ENCODE results near the gene A3GALT2.

A3GALT2 gene

GRCh38 chr1:33324677-33325575 lies 4.0 kb upstream of the A3GALT2 start:
- Histone ChIP-seq H3K27ac (ENCODE audit: low read length) (no peak overlapping the region), H3K4me1 (ENCODE audit: control insufficient read depth, insufficient read depth, low read length) (no peaks in the 10 kb centered on the region), H3K4me3 (ENCODE audit: low read length) (no peak overlapping the region), H3K36me3 (ENCODE audit: control insufficient read depth, insufficient read depth, low read length) (no peaks in the 10 kb centered on the region; the same call in 1 of the 2 replicates), H3K27me3 (ENCODE audit: control insufficient read depth, insufficient read depth, low read length) (no peaks in the 10 kb centered on the region), H3K9me3 (ENCODE audit: control insufficient read depth, insufficient read depth, low read length) (no peaks in the 10 kb centered on the region)
- DNase-seq (ENCODE audit: low read depth, low spot score): no peak
- no CpG with 5 or more reads among the region's 22 CpGs for WGBS (ENCODE audit: insufficient coverage, insufficient read length)

DNA sequence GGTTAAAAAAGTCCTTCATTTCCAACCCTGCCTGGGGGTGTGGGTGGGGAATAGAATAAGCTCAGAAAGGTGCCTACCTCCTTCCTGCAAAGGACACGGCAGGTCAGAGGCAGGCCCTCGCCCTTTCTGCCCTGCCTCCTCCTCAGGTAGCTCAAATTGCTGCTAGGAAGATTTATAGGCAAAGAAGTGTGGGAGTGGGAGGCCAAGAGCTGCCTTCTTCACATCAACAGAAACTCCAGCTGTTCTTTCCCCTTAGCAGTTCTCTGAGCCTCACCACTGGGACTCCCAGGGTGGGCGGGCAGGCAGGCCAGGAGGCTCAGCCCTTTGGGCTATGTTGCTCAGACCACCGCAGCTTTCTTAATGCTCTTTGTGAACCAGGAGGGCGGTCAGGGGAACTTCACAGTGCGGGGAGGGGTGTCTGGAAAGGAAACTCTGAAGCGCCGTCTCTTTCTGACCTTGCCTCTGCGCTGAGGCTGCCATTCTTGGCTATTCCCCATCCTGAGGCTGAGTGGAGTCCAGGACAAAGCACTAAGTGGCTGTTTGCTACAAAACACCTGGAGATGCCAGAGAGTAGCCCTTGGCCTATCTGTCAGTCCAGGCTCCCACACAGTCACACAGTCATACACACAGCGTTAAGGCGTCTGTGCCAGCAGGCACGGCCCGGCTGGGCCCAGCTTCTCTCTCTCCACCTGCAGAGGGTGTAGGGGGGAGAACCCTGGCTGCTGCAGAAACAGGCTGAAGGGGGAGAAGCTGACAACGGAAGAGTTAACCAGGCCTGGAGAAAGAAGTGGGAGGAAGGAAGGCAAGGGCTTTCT lies 3.0 kb upstream of the A3GALT2 start:
- Histone ChIP-seq H3K9me3 (ENCODE audit: control insufficient read depth, insufficient read depth, low read length) (no peaks in the 10 kb centered on the region), H3K27me3 (ENCODE audit: control insufficient read depth, insufficient read depth, low read length) (no peaks in the 10 kb centered on the region), H3K27ac (ENCODE audit: low read length) (no peak overlapping the region), H3K4me1 (ENCODE audit: control insufficient read depth, insufficient read depth, low read length) (no peaks in the 10 kb centered on the region), H3K4me3 (ENCODE audit: low read length) (no peak overlapping the region), H3K36me3 (ENCODE audit: control insufficient read depth, insufficient read depth, low read length) (no peaks in the 10 kb centered on the region)
- no CpG with 5 or more reads among the region's 14 CpGs for WGBS (ENCODE audit: insufficient coverage, insufficient read length)
- no peak for DNase-seq (ENCODE audit: low read depth, low spot score)

DNA sequence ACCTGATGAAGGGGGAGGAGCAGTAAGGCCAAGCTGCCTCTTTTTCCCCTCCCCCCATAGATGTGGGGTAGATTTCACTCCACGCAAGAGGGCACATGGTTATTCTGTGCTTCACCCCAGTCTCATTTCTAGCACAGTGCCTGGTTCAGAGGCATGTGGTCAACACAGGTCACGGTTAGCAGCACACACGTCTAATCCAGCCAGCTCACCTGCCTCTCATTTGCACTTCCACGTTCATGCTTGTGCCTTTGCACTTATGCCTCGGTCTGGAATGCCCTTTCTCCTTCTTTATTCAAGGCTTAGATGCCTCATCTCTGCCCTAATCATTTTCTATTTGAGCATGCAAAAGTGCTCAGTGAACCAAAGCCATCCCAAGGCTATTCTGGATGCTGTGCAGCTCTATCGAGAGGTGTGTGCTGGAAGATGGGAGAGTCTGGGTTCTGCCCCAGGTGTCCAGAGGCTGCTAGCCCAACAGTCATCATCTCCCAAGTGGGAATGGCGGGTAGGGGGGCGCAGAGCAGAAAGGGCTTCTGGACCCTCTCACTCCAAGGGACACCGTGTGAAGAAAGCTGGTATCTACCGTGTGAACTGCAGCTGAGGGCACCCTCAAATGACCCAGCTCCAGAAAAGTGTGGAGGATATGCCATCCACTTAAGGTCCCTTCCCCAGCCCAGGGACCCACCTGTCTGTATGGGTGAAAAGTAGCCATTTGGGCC lies 2.1 kb upstream of the A3GALT2 start:
- Histone ChIP-seq H3K36me3 (ENCODE audit: control insufficient read depth, insufficient read depth, low read length) (no peaks in the 10 kb centered on the region), H3K4me1 (ENCODE audit: control insufficient read depth, insufficient read depth, low read length) (0 out of 2 replicates have a peak, but pooled peaks cover 1% of the 10 kb centered on the region), H3K9me3 (ENCODE audit: control insufficient read depth, insufficient read depth, low read length) (no peaks in the 10 kb centered on the region), H3K27ac (ENCODE audit: low read length) (no peak overlapping the region), H3K27me3 (ENCODE audit: control insufficient read depth, insufficient read depth, low read length) (no peaks in the 10 kb centered on the region), H3K4me3 (ENCODE audit: low read length) (no peak overlapping the region)
- no peak for DNase-seq (ENCODE audit: low read depth, low spot score)
- no CpG with 5 or more reads among the region's 10 CpGs for WGBS (ENCODE audit: insufficient coverage, insufficient read length)

DNA sequence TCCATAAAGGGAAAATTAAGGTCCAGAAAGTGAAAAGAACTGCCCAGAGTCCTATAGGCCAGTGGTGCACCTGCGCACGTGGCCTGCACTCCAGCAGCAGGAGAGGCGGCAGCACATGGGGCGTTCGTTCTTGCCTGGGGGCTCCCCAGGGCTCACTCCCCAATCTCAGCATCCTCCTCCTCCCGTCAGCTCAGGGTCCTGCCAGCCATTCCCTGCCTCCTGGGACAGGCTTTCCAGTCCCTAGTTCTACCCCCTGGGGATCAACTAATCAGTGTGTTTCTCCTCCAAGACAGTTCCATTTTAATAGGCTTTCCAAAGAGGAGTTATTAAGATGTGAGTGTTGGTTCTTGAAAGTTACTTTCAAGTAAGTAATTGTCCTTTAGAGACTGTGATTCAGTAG lies 1.2 kb upstream of the A3GALT2 start:
- Histone ChIP-seq H3K27ac (ENCODE audit: low read length) (no peak overlapping the region), H3K27me3 (ENCODE audit: control insufficient read depth, insufficient read depth, low read length) (no peaks in the 10 kb centered on the region), H3K4me3 (ENCODE audit: low read length) (no peak overlapping the region), H3K36me3 (ENCODE audit: control insufficient read depth, insufficient read depth, low read length) (no peaks in the 10 kb centered on the region), H3K9me3 (ENCODE audit: control insufficient read depth, insufficient read depth, low read length) (no peaks in the 10 kb centered on the region), H3K4me1 (ENCODE audit: control insufficient read depth, insufficient read depth, low read length) (0 out of 2 replicates have a peak, but pooled peaks cover 1% of the 10 kb centered on the region)
- no peak for DNase-seq (ENCODE audit: low read depth, low spot score)
- no CpG with 5 or more reads among the region's 6 CpGs for WGBS (ENCODE audit: insufficient coverage, insufficient read length)

DNA sequence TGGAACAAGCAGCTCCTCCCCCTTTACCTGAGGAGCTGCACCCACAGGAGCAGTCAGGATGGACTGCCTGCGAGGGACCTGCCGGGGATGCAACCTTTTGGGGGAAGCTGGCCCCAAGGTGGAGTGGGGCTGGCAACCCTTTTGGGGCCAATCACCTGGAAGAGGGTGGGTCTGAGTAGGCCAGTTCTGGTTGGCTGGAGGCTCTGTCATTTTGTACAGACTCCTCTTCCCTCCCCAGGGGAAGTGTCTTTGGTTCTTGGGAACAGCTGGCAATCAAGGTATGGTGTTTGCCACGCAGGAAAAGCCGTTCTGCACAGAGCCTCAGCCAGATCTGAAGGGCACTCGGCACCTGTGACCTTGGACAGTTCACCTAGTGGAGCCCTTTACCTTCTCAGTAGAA lies 280 bp upstream of the A3GALT2 start:
- no peaks in the 10 kb centered on the region for H3K27me3 ChIP-seq (ENCODE audit: control insufficient read depth, insufficient read depth, low read length)
- 0 out of 2 replicates have a peak, but pooled peaks cover 1% of the 10 kb centered on the region for H3K4me1 ChIP-seq (ENCODE audit: control insufficient read depth, insufficient read depth, low read length)
- no peak for DNase-seq (ENCODE audit: low read depth, low spot score)
- WGBS (ENCODE audit: insufficient coverage, insufficient read length): no CpG with 5 or more reads among the region's 5 CpGs
- H3K9me3 ChIP-seq (ENCODE audit: control insufficient read depth, insufficient read depth, low read length): no peaks in the 10 kb centered on the region
- no peak overlapping the region for H3K27ac ChIP-seq (ENCODE audit: low read length)
- H3K36me3 ChIP-seq (ENCODE audit: control insufficient read depth, insufficient read depth, low read length): no peaks in the 10 kb centered on the region
- no peak overlapping the region for H3K4me3 ChIP-seq (ENCODE audit: low read length)

- H3K4me1 ChIP-seq (ENCODE audit: control insufficient read depth, insufficient read depth, low read length): 0 out of 2 replicates have a peak, but pooled peaks cover 1% of the 10 kb centered on the region
- no peak overlapping the region for H3K27ac ChIP-seq (ENCODE audit: low read length)
- H3K27me3 ChIP-seq (ENCODE audit: control insufficient read depth, insufficient read depth, low read length): no peaks in the 10 kb centered on the region
- H3K36me3 ChIP-seq (ENCODE audit: control insufficient read depth, insufficient read depth, low read length): no peaks in the 10 kb centered on the region
- no peak overlapping the region for H3K4me3 ChIP-seq (ENCODE audit: low read length)
- DNase-seq (ENCODE audit: low read depth, low spot score): no peak
- no peaks in the 10 kb centered on the region for H3K9me3 ChIP-seq (ENCODE audit: control insufficient read depth, insufficient read depth, low read length)
- no CpG with 5 or more reads among the region's 12 CpGs for WGBS (ENCODE audit: insufficient coverage, insufficient read length)
These were observed 814 bp downstream of the A3GALT2 start for GRCh38 chr1:33319949-33320618.

- Histone ChIP-seq H3K36me3 (ENCODE audit: control insufficient read depth, insufficient read depth, low read length) (no peaks in the 10 kb centered on the region), H3K27me3 (ENCODE audit: control insufficient read depth, insufficient read depth, low read length) (no peaks in the 10 kb centered on the region), H3K9me3 (ENCODE audit: control insufficient read depth, insufficient read depth, low read length) (no peaks in the 10 kb centered on the region), H3K4me3 (ENCODE audit: low read length) (no peak overlapping the region), H3K27ac (ENCODE audit: low read length) (no peak overlapping the region), H3K4me1 (ENCODE audit: control insufficient read depth, insufficient read depth, low read length) (0 out of 2 replicates have a peak, but pooled peaks cover 1% of the 10 kb centered on the region)
- no CpG with 5 or more reads among the region's 9 CpGs for whole genome bisulfite sequencing (ENCODE audit: insufficient coverage, insufficient read length)
- DNase-seq (ENCODE audit: low read depth, low spot score): no peak
These were observed 1.5 kb downstream of the A3GALT2 start for GRCh38 chr1:33319186-33319948.

GRCh38 chr1:33317946-33318345 lies 3.0 kb downstream of the A3GALT2 start:
- Histone ChIP-seq H3K9me3 (ENCODE audit: control insufficient read depth, insufficient read depth, low read length) (no peaks in the 10 kb centered on the region), H3K27ac (ENCODE audit: low read length) (no peak overlapping the region), H3K4me3 (ENCODE audit: low read length) (no peak overlapping the region), H3K4me1 (ENCODE audit: control insufficient read depth, insufficient read depth, low read length) (0 out of 2 replicates have a peak, but pooled peaks cover 1% of the 10 kb centered on the region), H3K27me3 (ENCODE audit: control insufficient read depth, insufficient read depth, low read length) (no peaks in the 10 kb centered on the region), H3K36me3 (ENCODE audit: control insufficient read depth, insufficient read depth, low read length) (no peaks in the 10 kb centered on the region)
- WGBS (ENCODE audit: insufficient coverage, insufficient read length): no CpG with 5 or more reads among the region's 6 CpGs
- DNase-seq (ENCODE audit: low read depth, low spot score): no peak

GRCh38 chr1:33317354-33317753 lies 3.5 kb downstream of the A3GALT2 start:
- Histone ChIP-seq H3K27ac (ENCODE audit: low read length) (no peak overlapping the region), H3K4me3 (ENCODE audit: low read length) (no peak overlapping the region), H3K4me1 (ENCODE audit: control insufficient read depth, insufficient read depth, low read length) (0 out of 2 replicates have a peak, but pooled peaks cover 1% of the 10 kb centered on the region), H3K9me3 (ENCODE audit: control insufficient read depth, insufficient read depth, low read length) (no peaks in the 10 kb centered on the region), H3K27me3 (ENCODE audit: control insufficient read depth, insufficient read depth, low read length) (no peaks in the 10 kb centered on the region), H3K36me3 (ENCODE audit: control insufficient read depth, insufficient read depth, low read length) (no peaks in the 10 kb centered on the region)
- DNase-seq (ENCODE audit: low read depth, low spot score): no peak
- WGBS (ENCODE audit: insufficient coverage, insufficient read length): no CpG with 5 or more reads among the region's 1 CpG
